ENCODE data around the gene CBLC.
"Not testable (repeated sequence)": the region's sequence is repeated elsewhere in the genome, so short reads cannot be mapped to it uniquely, and the experiment has no call there.

CBLC gene

DNA sequence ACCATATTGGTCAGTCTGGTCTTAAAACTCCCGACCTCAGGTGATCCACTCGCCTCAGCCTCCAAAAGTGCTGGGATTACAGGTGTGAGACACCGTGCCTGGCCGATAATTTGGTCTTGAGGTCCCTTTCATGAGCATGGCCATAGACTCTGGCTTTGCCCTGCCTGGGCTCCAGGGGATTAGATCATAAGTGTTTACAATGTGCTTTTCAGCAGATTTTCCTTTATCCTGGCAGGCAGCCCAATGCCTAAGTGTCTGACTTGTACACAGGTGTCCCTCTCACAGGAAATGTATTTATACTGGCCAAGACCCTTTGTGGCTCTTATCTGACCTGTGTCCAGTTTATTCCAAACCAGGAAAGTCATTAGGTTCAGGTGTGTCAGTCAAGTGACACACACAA, 47.1 kb downstream of the CBLC start:
- no peak overlapping the region for H3K27ac ChIP-seq
- TF ChIP-seq ZFX (IDR thresholded peaks at IDR 0.05) = no peak
- TF ChIP-seq, protein P1, sequence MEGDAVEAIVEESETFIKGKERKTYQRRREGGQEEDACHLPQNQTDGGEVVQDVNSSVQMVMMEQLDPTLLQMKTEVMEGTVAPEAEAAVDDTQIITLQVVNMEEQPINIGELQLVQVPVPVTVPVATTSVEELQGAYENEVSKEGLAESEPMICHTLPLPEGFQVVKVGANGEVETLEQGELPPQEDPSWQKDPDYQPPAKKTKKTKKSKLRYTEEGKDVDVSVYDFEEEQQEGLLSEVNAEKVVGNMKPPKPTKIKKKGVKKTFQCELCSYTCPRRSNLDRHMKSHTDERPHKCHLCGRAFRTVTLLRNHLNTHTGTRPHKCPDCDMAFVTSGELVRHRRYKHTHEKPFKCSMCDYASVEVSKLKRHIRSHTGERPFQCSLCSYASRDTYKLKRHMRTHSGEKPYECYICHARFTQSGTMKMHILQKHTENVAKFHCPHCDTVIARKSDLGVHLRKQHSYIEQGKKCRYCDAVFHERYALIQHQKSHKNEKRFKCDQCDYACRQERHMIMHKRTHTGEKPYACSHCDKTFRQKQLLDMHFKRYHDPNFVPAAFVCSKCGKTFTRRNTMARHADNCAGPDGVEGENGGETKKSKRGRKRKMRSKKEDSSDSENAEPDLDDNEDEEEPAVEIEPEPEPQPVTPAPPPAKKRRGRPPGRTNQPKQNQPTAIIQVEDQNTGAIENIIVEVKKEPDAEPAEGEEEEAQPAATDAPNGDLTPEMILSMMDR (conservative IDR thresholded peaks at IDR 0.05) = no peak

DNA sequence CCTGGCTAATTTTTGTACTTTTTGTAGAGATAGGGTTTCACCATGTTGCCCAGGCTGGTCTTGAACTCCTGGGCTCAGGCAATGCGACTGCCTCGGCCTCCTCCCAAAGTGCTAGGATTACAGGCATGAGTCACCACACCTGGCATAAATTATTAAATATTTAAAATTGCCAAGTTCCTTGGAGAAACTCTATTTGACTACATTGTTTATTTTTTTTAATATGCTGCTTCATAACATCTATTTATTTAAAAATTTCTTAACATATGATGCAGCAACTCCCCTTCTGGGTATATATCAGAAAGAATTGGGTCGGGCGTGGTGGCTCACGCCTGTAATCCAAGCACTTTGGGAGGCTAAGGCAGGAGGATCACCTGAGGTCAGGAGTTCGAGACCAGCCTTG, 55.2 kb downstream of the CBLC start:
- H3K27ac ChIP-seq = not testable (repeated sequence)

DNA sequence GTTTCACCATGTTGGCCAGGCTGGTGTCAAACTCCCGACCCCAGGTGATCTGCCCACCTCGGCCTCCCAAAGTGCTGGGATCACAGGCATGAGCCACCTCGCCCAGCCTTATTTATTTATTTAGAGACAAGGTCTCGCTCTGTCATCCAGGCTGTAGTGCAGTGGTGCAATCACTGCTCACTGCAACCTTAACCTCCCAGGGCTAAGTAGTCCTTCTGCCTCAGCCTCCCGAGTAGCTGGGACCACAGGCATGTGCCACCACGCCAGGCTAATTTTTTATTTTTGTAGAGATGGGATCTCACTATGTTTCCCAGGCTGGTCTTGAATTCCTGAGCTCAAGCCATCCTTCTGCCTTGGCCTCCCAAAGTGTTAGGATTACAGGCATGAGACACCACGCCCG, 56.7 kb downstream of the CBLC start:
- not testable (repeated sequence) for H3K27ac ChIP-seq

DNA sequence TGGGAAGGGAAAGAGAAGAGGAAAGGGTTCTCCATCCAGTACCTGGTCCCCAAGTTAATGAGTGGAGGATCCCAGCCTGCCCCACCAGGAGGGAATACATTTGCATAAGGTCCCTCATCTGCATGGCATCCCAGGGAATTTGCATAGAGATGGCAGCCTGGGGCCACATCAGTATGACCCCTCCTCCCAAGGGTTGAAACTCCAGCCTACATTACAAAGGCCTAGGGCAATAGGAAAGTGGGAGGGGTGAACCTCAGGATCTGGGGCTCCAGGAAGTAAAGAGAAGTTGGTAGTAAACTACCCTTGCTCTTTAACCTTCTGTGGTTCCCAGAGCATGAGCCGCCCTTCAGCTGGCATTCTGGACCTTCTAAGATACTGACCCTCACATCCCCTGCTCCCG, 61.6 kb downstream of the CBLC start:
- no peak overlapping the region for H3K27ac ChIP-seq
- TF ChIP-seq, protein P1 (conservative IDR thresholded peaks at IDR 0.05) = no peak
- TF ChIP-seq ZFX (IDR thresholded peaks at IDR 0.05) = no peak

DNA sequence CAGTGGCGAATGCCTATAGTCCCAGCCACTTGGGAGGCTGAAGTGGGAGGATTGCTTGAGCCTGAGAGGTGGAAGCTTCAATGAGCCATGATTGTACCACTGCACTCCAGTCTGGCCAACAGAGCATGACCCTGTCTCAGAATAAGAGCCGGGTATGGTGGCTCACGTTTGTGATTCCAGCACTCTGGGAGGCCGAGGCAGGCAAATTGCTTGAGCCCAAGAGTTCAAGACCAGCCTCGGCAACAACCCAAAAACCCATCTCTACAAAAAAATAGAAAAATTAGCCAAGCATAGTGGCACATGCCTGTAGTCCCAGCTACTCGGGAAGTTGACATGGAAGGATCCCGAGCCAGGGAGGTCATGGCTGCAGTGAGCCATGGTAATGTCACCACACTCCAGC, 63.1 kb downstream of the CBLC start:
- H3K27ac ChIP-seq = no peak overlapping the region
- TF ChIP-seq, protein P1 (conservative IDR thresholded peaks at IDR 0.05) = no peak
- no peak for TF ChIP-seq ZFX (IDR thresholded peaks at IDR 0.05)

DNA sequence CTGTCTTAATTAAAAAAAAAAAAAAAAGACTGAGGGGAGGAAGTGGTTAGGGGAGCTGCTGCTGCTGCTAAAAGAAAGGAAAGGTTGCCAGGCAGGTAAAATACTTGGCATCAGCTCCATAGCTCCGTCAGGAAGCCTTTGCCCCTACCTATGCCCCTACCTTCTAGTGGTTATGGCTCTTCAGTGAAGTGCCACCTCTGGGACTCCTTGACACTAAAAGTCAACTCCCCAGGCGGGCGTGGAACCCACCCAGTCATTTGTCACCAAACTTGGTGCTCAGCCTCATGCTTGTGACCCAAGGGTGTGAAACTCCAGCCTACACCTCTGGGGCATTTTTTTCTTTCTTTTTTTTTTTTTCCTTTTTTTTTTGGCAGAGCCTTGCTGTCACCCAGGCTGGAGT, 63.5 kb downstream of the CBLC start:
- TF ChIP-seq ZFX (IDR thresholded peaks at IDR 0.05) = no peak
- TF ChIP-seq, protein P1 (conservative IDR thresholded peaks at IDR 0.05) = no peak
- no peak overlapping the region for H3K27ac ChIP-seq

DNA sequence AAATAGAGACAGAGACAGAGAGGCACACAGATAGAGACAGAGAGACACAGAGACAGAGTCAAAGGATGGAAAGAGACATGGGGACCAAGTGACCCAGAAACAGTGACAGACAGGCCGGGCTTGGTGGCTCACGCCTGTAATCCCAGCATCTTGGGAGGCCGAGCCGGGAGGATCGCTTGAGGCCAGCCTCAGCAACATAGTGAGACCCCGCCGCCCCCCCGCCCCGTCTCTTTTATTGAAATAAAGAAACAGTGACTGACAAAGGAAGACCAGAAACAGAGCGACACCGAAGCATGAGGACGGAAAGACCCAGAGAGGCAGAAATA, 67.6 kb downstream of the CBLC start:
- peak overlapping the region; percentile 76 for H3K27ac ChIP-seq
- TF ChIP-seq, protein P1 (conservative IDR thresholded peaks at IDR 0.05) = peak; percentile 32
- TF ChIP-seq ZFX (IDR thresholded peaks at IDR 0.05) = no peak

DNA sequence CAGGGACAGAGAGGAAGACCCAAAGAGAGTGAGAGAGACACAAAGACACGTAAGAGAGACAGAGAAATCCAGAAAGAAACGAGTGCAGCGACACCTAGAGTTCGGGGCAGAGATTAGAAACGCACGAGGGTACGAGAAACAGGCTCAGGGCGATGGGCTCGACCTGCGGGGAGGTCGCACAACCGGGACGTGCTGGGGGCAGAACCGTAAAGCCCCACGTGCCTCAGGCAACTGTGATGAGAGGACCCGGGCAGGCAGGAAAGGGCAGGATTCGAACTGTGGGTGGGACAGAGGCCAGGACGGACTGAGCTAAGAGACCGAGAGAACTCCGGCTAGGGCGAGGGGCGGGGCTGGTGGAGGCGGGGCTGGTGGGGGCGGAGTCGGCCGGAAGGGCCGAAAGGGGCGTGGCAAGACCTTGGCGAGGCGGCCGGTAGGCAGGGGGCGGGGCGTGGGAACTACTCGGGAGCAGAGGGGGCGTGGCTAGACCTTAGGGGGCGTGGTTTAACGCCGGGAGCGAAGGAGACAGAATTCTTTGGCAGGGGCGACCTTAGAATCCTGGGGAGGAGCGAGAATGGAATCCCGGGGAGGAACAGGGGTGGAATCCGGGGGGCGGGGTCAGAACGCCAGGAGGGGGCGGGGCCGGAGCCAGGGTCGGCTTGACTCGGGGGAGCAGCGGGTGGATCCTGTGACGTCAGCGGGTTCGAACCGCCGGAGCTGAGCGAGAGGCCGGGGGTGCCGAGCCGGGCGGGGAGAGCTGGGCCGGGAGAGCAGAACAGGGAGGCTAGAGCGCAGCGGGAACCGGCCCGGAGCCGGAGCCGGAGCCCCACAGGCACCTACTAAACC, 68.1 kb downstream of the CBLC start, which contains the start of gene NECTIN2:
Gene NECTIN2, plus strand, starts transcription at position 686 of the 843 bp plus-strand sequence. CDS start 229 bp downstream, outside the sequence.
- H3K27ac ChIP-seq = peak within 1 kb of the TSS; percentile 76
- TF ChIP-seq, protein P1 (conservative IDR thresholded peaks at IDR 0.05) = 0 out of 2 replicates have a peak, but pooled peaks have one; percentile 9
- no peak for TF ChIP-seq ZFX (IDR thresholded peaks at IDR 0.05)
